ENCODE data around the gene ATP5ME.

Gene ATP5ME

DNA sequence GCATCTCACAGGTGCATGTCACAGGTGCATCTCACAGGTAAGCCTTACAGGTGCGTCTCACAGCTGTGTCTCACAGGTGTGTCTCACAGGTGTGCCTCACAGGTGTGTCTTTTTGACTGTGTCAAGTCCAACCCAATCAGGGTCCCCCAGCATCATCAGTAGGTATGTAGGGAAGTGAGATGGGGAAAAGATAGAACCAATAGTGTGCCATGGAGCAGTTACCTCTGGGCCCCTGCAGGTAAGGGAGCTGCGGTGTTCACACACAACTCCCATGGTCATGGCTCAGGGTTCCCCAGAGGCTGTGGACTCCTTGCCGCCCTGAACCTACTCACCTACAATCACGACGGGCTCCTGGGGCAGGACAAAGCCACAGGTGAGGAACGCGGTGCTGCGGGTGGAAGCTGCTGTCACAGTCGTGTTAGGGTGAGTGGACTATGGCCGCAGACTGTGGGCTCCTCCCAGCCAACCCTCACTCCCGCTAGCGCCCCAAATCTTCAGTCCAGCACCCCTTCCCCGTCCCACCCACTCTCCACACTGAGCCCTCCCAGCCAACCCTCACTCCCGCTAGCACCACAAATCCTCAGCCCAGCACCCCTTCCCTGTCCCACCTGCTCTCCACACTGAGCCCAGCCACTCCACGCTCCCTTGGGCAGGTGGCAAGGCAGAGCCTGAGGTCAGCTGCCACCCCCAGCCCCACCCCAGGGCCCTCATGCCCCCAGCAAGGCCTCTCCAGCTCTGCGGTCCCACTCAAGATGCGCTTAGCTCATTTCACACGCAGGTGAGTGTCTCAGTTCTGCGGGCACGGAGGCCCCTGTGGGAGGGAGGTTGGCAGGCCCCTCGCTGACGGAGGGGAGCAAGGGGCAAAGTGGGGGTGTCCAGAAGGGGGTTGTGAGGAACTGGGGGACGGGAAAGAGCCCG is 50.8 kb downstream of the ATP5ME start:
- no peak for DNase-seq (ENCODE audit: low read depth in 1 of 2, low spot score in 1 of 2)

Data from activated T-helper 1 cell treated with anti-CD3 and anti-CD28 coated beads, Interleukin-2, amount 50 U/mL, for 16 hours (primary cell).